GM23248 (cell line): ENCODE data around the gene PRPS2.

Experiments
- EZH2 ChIP-seq: fragments of 200-600 bp; sonication (generic); IDR thresholded peaks from 2 replicates; pipeline ENCODE4 v1.6.1; 2018; ENCODE audit warnings: antibody characterized with exemption, mild to moderate bottlenecking; ENCODE audit not compliant: insufficient read depth, poor library complexity, severe bottlenecking
- EZH2phosphoT487 ChIP-seq: fragments of 200-600 bp; sonication (generic); IDR thresholded peaks from 2 replicates; pipeline ENCODE4 v1.6.1; 2018; ENCODE audit warnings: antibody characterized with exemption, moderate library complexity, mild to moderate bottlenecking, low read depth; ENCODE audit not compliant: insufficient read depth

- TF ChIP-seq EZH2: no peak
- TF ChIP-seq EZH2phosphoT487: no peak
Measured at GRCh38 chrX:12825801-12826200, 34.6 kb downstream of the PRPS2 start.
